GM12878 (cell line): Measurements from ENCODE around the gene RIPOR3. TPM values are rescaled to one million over a fixed set of nuclear protein-coding genes. Genes with fewer than 3 reads are reported as not detected.

Source experiments
- ATAC-seq: fragments of 200-7000 bp; cut with Tn5 transposase; 3 replicates; pipeline ENCODE4 v1.9.1; 2020; ENCODE audit warnings: mild to moderate bottlenecking, moderate library complexity
- BruUV-seq: library from RNA; stranded (reverse); fragments of 400-500 nt; replicated peaks from 2 replicates; lab custom pipeline; 2021; lab: Mats Ljungman, UMichigan
- CTCF ChIA-PET: fragments of 300-600 bp; sonication (Branson Sonifier 250); formaldehyde crosslinking; extraction: SDS; loops from one replicate; lab custom pipeline; 2021; ENCODE audit warnings: inconsistent platforms; lab: Yijun Ruan, JAX
- POLR2A ChIA-PET: fragments of 350-600 bp; formaldehyde crosslinking; extraction: SDS; loops from one replicate; lab custom pipeline; 2021; ENCODE audit warnings: inconsistent platforms; lab: Charles Lee
- RAD21 ChIA-PET: fragments of 300-600 bp; sonication (Branson Sonifier 250); formaldehyde crosslinking; loops from one replicate; lab custom pipeline; 2023; ENCODE audit warnings: antibody characterized with exemption; ENCODE audit not compliant: unreplicated experiment; lab: Charles Lee
- SMC1A ChIA-PET: fragments of 300-600 bp; sonication (Branson Sonifier 250); formaldehyde crosslinking; loops from one replicate; lab custom pipeline; 2023; ENCODE audit not compliant: unreplicated experiment, uncharacterized antibody; lab: Charles Lee
- DNase-seq: peaks from one replicate; pipeline ENCODE4 v3.0.0-alpha.2; 2011; ENCODE audit warnings: low read depth, low spot score
- FAIRE-seq: peaks from 3 replicates; lab custom pipeline; 2011; peaks lifted over from hg19 to GRCh38; lab: Jason Lieb, UNC
- H2AFZ ChIP-seq: 2 replicates; pipeline ENCODE4 v1.6.0; 2011; ENCODE audit warnings: low read depth, low read length, control low read depth; ENCODE audit not compliant: control insufficient read depth
- H3K27ac ChIP-seq: 2 replicates; pipeline ENCODE4 v1.5.1; 2011; ENCODE audit warnings: control low read depth; ENCODE audit not compliant: control insufficient read depth, insufficient read depth
- H3K27me3 ChIP-seq, 2 experiments: replicated peaks in 1 of 2; 2 replicates each; pipeline versions ENCODE4 v1.6.0 to v1.6.1; 2011; ENCODE audit warnings: low read length in 1 of 2; ENCODE audit not compliant: control insufficient read depth in 2 of 2, insufficient read depth in 2 of 2
- H3K36me3 ChIP-seq, 2 experiments: 2 replicates each; pipeline ENCODE4 v1.5.1; 2011; ENCODE audit warnings: low read length in 1 of 2; ENCODE audit not compliant: control insufficient read depth in 2 of 2, insufficient read depth in 2 of 2
- H3K4me1 ChIP-seq: 2 replicates; pipeline ENCODE4 v1.6.1; 2011; ENCODE audit warnings: mild to moderate bottlenecking, low read length, moderate library complexity, mixed read lengths; ENCODE audit not compliant: control insufficient read depth, insufficient read depth
- H3K4me2 ChIP-seq: 2 replicates; pipeline ENCODE4 v1.6.0; 2011; ENCODE audit warnings: control low read depth; ENCODE audit not compliant: control insufficient read depth, insufficient read depth
- H3K4me3 ChIP-seq: fragments of 200-600 bp; sonication (generic); 2 replicates; pipeline ENCODE4 v1.5.1; 2016
- H3K79me2 ChIP-seq: 2 replicates; pipeline ENCODE4 v1.6.0; 2011; ENCODE audit warnings: low read length; ENCODE audit not compliant: control insufficient read depth, insufficient read depth
- H3K9ac ChIP-seq: 2 replicates; pipeline ENCODE4 v1.8.0; 2011; ENCODE audit warnings: low read length, control low read depth, mixed read lengths; ENCODE audit not compliant: control insufficient read depth, insufficient read depth
- H3K9me3 ChIP-seq: replicated peaks from 3 replicates; pipeline ENCODE4 v1.5.1; 2011; ENCODE audit warnings: mild to moderate bottlenecking, low read length; ENCODE audit not compliant: control insufficient read depth, insufficient read depth
- H4K20me1 ChIP-seq: 2 replicates; pipeline ENCODE4 v1.6.0; 2011; ENCODE audit not compliant: control insufficient read depth, insufficient read depth
- ETV6 ChIP-seq, 2 experiments: fragments of 450-650 bp in 1 of 2; IDR thresholded peaks in 1 of 2; conservative IDR thresholded peaks in 1 of 2; 2 replicates each; pipeline ENCODE4 v1.6.1; 2014; ENCODE audit warnings: antibody characterized with exemption in 1 of 2, borderline replicate concordance in 1 of 2, low read depth in 1 of 2, mild to moderate bottlenecking in 1 of 2, moderate library complexity in 1 of 2
- NFXL1 ChIP-seq: fragments of 450-650 bp; IDR thresholded peaks from 2 replicates; pipeline ENCODE4 v1.6.1; 2017; ENCODE audit warnings: antibody characterized with exemption, mild to moderate bottlenecking, borderline replicate concordance
- NR2C1 ChIP-seq: fragments of 450-650 bp; IDR thresholded peaks from 2 replicates; pipeline ENCODE4 v1.6.1; 2017; ENCODE audit warnings: antibody characterized with exemption, mild to moderate bottlenecking, moderate library complexity
- NR2F1 ChIP-seq: fragments of 450-650 bp; conservative IDR thresholded peaks from 2 replicates; pipeline ENCODE4 v1.6.1; 2017; ENCODE audit warnings: mild to moderate bottlenecking
- RAD51 ChIP-seq: fragments of 450-650 bp; IDR thresholded peaks from 2 replicates; pipeline ENCODE4 v1.6.1; 2016; ENCODE audit warnings: moderate library complexity, mild to moderate bottlenecking, inconsistent platforms
- RB1 ChIP-seq: fragments of 450-650 bp; formaldehyde crosslinking; IDR thresholded peaks from 2 replicates; pipeline ENCODE4 v1.6.1; 2017; ENCODE audit warnings: mild to moderate bottlenecking, borderline replicate concordance
- SUZ12 ChIP-seq: fragments of 200-600 bp; sonication (generic); IDR thresholded peaks from one replicate; pipeline ENCODE4 v1.6.1; 2018; ENCODE audit warnings: antibody characterized with exemption, mild to moderate bottlenecking; ENCODE audit not compliant: unreplicated experiment
- TCF12 ChIP-seq: IDR thresholded peaks from 2 replicates; pipeline ENCODE4 v1.6.1; 2011; ENCODE audit warnings: low read depth, mild to moderate bottlenecking, low read length
- ZNF622 ChIP-seq: fragments of 450-650 bp; IDR thresholded peaks from 2 replicates; pipeline ENCODE4 v1.6.1; 2017; ENCODE audit warnings: mild to moderate bottlenecking, inconsistent platforms
- WGBS: methylation state at CpG from one replicate; pipeline ENCODE4 v1.1.6; 2016; ENCODE audit warnings: low lambda C conversion rate; ENCODE audit not compliant: insufficient replicate concordance, insufficient coverage; ENCODE audit errors: missing lambda C conversion rate; 5-methylcytosine and 5-hydroxymethylcytosine counted together
- in situ Hi-C: fragments of 300-500 bp; cut with MboI; formaldehyde crosslinking; loops from 9 replicates; pipeline ENCODE4 v1.14.3; 2018; ENCODE audit warnings: mixed read lengths
- intact Hi-C: fragments of 100-400 bp; cut with micrococcal nuclease; formaldehyde crosslinking; loops from one replicate; pipeline ENCODE4 v1.14.2; 2022; ENCODE audit not compliant: unreplicated experiment
- polyA plus RNA-seq, 11 experiments: library from polyadenylated mRNA; depleted of rRNA in 4 of 11; unstranded in 6 of 11; stranded (reverse) in 5 of 11; fragments of >200 nt; fragmentation: Nextera tagmentation in 4 of 11; fragmentation: Illumina TruSeq in 1 of 11; extraction: Ambion mirVana in 4 of 11; extraction: Trizol in 1 of 11; gene quantifications; 1 replicate in 1 of 11; 2 replicates in 10 of 11; pipeline versions ENCODE4 v1.2.1 to v1.2.3, GENCODE V29; 2011 to 2016; ENCODE audit warnings: inconsistent platforms in 2 of 11, missing spikeins in 2 of 11, low read depth in 1 of 11
- total RNA-seq, 4 experiments: library from RNA; depleted of rRNA in 3 of 4; stranded (reverse); fragments of >200 nt in 3 of 4; fragmentation: Illumina TruSeq in 1 of 4; extraction: Trizol in 1 of 4; gene quantifications; 2 replicates each; pipeline versions ENCODE4 v1.2.1 to v1.2.3, GENCODE V29; 2013 to 2021
- TF ChIP-seq, protein P1 (sequence below): IDR thresholded peaks from 2 replicates; pipeline ENCODE4 v1.6.1; 2011; ENCODE audit warnings: borderline replicate concordance, low read depth, mild to moderate bottlenecking, moderate library complexity, low read length; ENCODE audit not compliant: insufficient read depth, poor library complexity, severe bottlenecking
- TF ChIP-seq, protein P2 (sequence below): fragments of 450-650 bp; IDR thresholded peaks from 2 replicates; pipeline ENCODE4 v1.6.1; 2017; ENCODE audit warnings: mild to moderate bottlenecking

The RIPOR3 gene
- total and polyA plus RNA-seq, 10 of the 15 experiments (the other 5 are each of a cell fraction or from before 2014, with no cell fraction given): 0.04 to 0.55 (median 0.12) TPM; not detected in 6

DNA sequence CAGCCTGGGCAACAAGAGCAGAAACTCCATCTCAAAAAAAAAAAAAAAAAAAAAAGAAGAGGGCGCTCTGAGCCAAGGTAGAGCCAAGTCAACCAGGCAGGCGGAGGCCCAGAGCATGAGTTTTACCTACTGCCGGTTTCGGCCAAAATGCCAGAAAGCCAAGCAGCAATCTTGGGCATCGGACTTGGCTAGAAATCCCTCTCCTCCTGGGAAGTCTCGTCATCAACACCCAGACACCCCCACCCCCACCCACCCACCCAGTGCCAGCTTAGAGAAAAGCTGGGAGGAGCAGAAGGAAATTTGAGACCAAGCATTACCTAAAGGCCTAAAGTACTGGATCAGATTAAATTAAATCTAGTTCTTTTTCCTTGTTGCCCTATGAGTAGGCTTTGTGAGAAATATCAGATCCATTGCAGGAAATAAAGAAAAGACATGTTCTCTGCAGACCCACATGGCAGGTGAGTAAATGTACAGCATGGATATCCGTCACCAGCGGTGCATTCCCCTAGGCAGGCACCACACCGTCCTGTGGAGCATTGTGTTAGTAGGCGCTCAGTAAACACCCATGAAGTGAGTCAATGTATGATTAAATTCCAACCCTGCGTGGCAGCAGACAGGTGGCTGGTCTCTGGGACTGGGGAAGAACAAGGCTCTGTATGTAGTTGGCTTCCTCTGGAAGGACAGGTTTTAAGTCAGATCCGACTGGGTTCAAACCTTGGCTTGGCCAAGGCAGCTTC, 21.0 kb downstream of the RIPOR3 start:
- DNase-seq: no peak
- ATAC-seq: no peak
- Histone ChIP-seq H3K9me3 (no peaks in the 10 kb centered on the region), H3K79me2 (no peaks in the 10 kb centered on the region), H3K4me2 (no peak overlapping the region)
- in situ Hi-C loops: no loop called here
- TF ChIP-seq NR2F1 (no peak), RB1 (peak; percentile 40; the same call in 1 of the 2 replicates), NFXL1 (peak; percentile 75; the same call in 1 of the 2 replicates), ZNF622 (no peak), ETV6 (conservative IDR thresholded peaks at IDR 0.05 in 1 of 2, IDR thresholded peaks at IDR 0.05 in 1 of 2; ENCODE audit: borderline replicate concordance in 1 of 2, low read depth in 1 of 2) (peak in 1 of 2 experiments; percentile 99; a peak in 2 of 4 replicates)
- TF ChIP-seq, all 136 proteins: peak for 3
- no peak overlapping the region for H2AFZ ChIP-seq
- FAIRE-seq: no peak
- intact Hi-C loops: no loop called here
- H3K27me3 ChIP-seq: no peaks in the 10 kb centered on the region; a peak in 1 of 4 replicates
- 71% methylated on average over 11 of the region's 12 CpGs for WGBS
- SMC1A ChIA-PET: no interaction called here
- POLR2A ChIA-PET: no interaction called here
- no peak overlapping the region for H3K27ac ChIP-seq
- no TSS peak for BruUV-seq
- H3K4me3 ChIP-seq: no peak overlapping the region
- no peaks in the 10 kb centered on the region for H3K4me1 ChIP-seq
- H3K9ac ChIP-seq: no peak overlapping the region
- RAD21 ChIA-PET: no interaction called here
- no peaks in the 10 kb centered on the region for H3K36me3 ChIP-seq
- CTCF ChIA-PET: interaction anchor here (1.5 kb wide), 1 partner anchor 79 kb away, joined by 4 read pairs; no protein-coding TSS in a partner anchor
- H4K20me1 ChIP-seq: no peaks in the 10 kb centered on the region

DNA sequence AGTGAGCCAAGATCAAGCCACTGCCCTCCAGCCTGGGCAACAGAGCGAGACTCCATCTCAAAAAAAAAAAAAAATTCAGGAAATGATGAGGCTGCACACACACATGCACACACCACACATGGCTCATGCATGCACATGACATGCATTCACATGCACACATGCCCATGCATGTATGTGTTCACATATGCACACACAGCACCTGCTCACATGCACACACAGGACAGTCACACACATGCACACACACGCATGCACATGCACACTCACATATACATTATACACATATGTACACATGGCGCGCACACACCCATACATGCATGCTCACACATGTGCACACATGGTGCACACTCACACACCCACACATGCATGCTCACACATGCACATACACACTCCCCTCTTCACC, 22.5 kb downstream of the RIPOR3 start:
- H4K20me1 ChIP-seq: no peaks in the 10 kb centered on the region
- H3K9me3 ChIP-seq: no peaks in the 10 kb centered on the region
- FAIRE-seq: no peak
- DNase-seq: no peak
- BruUV-seq: no TSS peak
- no peaks in the 10 kb centered on the region; a peak in 1 of 4 replicates for H3K27me3 ChIP-seq
- ChIA-PET RAD21 (no interaction called here), POLR2A (interaction anchor here (0.7 kb wide), 1 partner anchor 312 kb away, joined by 5 read pairs; no protein-coding TSS in a partner anchor), SMC1A (no interaction called here), CTCF (interaction anchor here (1.5 kb wide), 1 partner anchor 81 kb away, joined by 4 read pairs; no protein-coding TSS in a partner anchor)
- in situ Hi-C loops (no loop called here), intact Hi-C loops (no loop called here)
- no peak overlapping the region for H3K4me3 ChIP-seq
- WGBS: 53% methylated on average over 4 of the region's 4 CpGs
- H3K36me3 ChIP-seq: no peaks in the 10 kb centered on the region
- H3K9ac ChIP-seq: no peak overlapping the region
- no peak overlapping the region for H3K4me2 ChIP-seq
- no peaks in the 10 kb centered on the region for H3K79me2 ChIP-seq
- no peaks in the 10 kb centered on the region for H3K4me1 ChIP-seq
- no peak overlapping the region for H3K27ac ChIP-seq
- no peak overlapping the region for H2AFZ ChIP-seq
- ATAC-seq: no peak
- no peak for TF ChIP-seq RAD51
- TF ChIP-seq NR2C1: no peak
- TF ChIP-seq, protein P1, sequence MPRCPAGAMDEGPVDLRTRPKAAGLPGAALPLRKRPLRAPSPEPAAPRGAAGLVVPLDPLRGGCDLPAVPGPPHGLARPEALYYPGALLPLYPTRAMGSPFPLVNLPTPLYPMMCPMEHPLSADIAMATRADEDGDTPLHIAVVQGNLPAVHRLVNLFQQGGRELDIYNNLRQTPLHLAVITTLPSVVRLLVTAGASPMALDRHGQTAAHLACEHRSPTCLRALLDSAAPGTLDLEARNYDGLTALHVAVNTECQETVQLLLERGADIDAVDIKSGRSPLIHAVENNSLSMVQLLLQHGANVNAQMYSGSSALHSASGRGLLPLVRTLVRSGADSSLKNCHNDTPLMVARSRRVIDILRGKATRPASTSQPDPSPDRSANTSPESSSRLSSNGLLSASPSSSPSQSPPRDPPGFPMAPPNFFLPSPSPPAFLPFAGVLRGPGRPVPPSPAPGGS: peak; percentile 90
- TF ChIP-seq, protein P2, sequence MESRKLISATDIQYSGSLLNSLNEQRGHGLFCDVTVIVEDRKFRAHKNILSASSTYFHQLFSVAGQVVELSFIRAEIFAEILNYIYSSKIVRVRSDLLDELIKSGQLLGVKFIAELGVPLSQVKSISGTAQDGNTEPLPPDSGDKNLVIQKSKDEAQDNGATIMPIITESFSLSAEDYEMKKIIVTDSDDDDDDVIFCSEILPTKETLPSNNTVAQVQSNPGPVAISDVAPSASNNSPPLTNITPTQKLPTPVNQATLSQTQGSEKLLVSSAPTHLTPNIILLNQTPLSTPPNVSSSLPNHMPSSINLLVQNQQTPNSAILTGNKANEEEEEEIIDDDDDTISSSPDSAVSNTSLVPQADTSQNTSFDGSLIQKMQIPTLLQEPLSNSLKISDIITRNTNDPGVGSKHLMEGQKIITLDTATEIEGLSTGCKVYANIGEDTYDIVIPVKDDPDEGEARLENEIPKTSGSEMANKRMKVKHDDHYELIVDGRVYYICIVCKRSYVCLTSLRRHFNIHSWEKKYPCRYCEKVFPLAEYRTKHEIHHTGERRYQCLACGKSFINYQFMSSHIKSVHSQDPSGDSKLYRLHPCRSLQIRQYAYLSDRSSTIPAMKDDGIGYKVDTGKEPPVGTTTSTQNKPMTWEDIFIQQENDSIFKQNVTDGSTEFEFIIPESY: no peak
- no peak for TF ChIP-seq SUZ12
- TF ChIP-seq TCF12: no peak
